Neural progenitor cell (in vitro differentiated cells): ENCODE measurements around the gene HNRNPAB. TPM values are rescaled to one million over a fixed set of nuclear protein-coding genes. Genes with fewer than 3 reads are reported as not detected.
"Not testable (repeated sequence)": the region's sequence is repeated elsewhere in the genome, so short reads cannot be mapped to it uniquely, and the experiment has no call there.

Source experiments
- DNase-seq: peaks from one replicate; pipeline ENCODE4 v3.0.0-alpha.2; 2016; ENCODE audit warnings: low spot score
- H2AFZ ChIP-seq: fragments of 200-600 bp; sonication (generic); replicated peaks from 2 replicates; pipeline ENCODE4 v1.6.1; 2016; ENCODE audit warnings: antibody characterized with exemption
- H3F3A ChIP-seq: fragments of 200-600 bp; sonication (generic); 2 replicates; pipeline ENCODE4 v1.6.1; 2016; ENCODE audit warnings: antibody characterized with exemption, low read depth
- H3K27ac ChIP-seq: fragments of 200-600 bp; sonication (generic); 2 replicates; pipeline ENCODE4 v1.5.1; 2016; ENCODE audit warnings: mild to moderate bottlenecking
- H3K27me3 ChIP-seq: fragments of 200-600 bp; sonication (generic); 2 replicates; pipeline ENCODE4 v1.6.1; 2016; ENCODE audit warnings: mild to moderate bottlenecking, moderate library complexity
- H3K36me3 ChIP-seq: fragments of 200-600 bp; sonication (generic); 2 replicates; pipeline ENCODE4 v1.5.1; 2016
- H3K4me1 ChIP-seq: fragments of 200-600 bp; sonication (generic); 2 replicates; pipeline ENCODE4 v1.6.1; 2016; ENCODE audit warnings: mixed run types
- H3K4me2 ChIP-seq: fragments of 200-600 bp; sonication (generic); 2 replicates; pipeline ENCODE4 v1.6.1; 2016
- H3K4me3 ChIP-seq: fragments of 200-600 bp; sonication (generic); 2 replicates; pipeline ENCODE4 v1.5.1; 2016
- H3K79me2 ChIP-seq: fragments of 200-600 bp; sonication (generic); 2 replicates; pipeline ENCODE4 v1.6.1; 2016; ENCODE audit warnings: low read depth
- H3K9ac ChIP-seq: fragments of 200-600 bp; sonication (generic); 2 replicates; pipeline ENCODE4 v1.6.1; 2016
- H3K9me3 ChIP-seq: fragments of 200-600 bp; sonication (generic); 2 replicates; pipeline ENCODE4 v1.5.1; 2016; ENCODE audit warnings: low read depth
- H4K20me1 ChIP-seq: fragments of 200-600 bp; sonication (generic); 2 replicates; pipeline ENCODE4 v1.6.1; 2016; ENCODE audit warnings: low read depth
- H3K27ac Mint-ChIP-seq: 3 replicates; pipeline ENCODE4 v1.8.0; 2021; ENCODE audit warnings: mixed read lengths
- H3K27me3 Mint-ChIP-seq: 2 replicates; pipeline ENCODE4 v1.8.0; 2022; ENCODE audit warnings: low read depth, mild to moderate bottlenecking, inconsistent platforms, moderate library complexity, mixed read lengths; ENCODE audit not compliant: insufficient read depth
- H3K36me3 Mint-ChIP-seq: 3 replicates; pipeline ENCODE4 v1.8.0; 2021; ENCODE audit warnings: mixed read lengths
- H3K4me1 Mint-ChIP-seq: 3 replicates; pipeline ENCODE4 v1.8.0; 2021; ENCODE audit warnings: mixed read lengths
- H3K4me3 Mint-ChIP-seq: 3 replicates; pipeline ENCODE4 v1.8.0; 2021; ENCODE audit warnings: mild to moderate bottlenecking, moderate library complexity, mixed read lengths
- H3K9me3 Mint-ChIP-seq: 3 replicates; pipeline ENCODE4 v1.8.0; 2020; ENCODE audit warnings: mixed read lengths
- CTCF ChIP-seq: fragments of 200-600 bp; sonication (generic); IDR thresholded peaks from 2 replicates; pipeline ENCODE4 v1.5.1; 2017; ENCODE audit warnings: antibody characterized with exemption, mild to moderate bottlenecking
- EZH2 ChIP-seq: fragments of 200-600 bp; sonication (generic); IDR thresholded peaks from 2 replicates; pipeline ENCODE4 v1.6.1; 2017; ENCODE audit warnings: antibody characterized with exemption, mild to moderate bottlenecking, moderate library complexity
- EZH2phosphoT487 ChIP-seq: fragments of 200-600 bp; sonication (generic); IDR thresholded peaks from 2 replicates; pipeline ENCODE4 v1.6.1; 2017; ENCODE audit warnings: antibody characterized with exemption
- total RNA-seq: library from RNA; depleted of rRNA; stranded (reverse); fragments of >200 nt; gene quantifications from 2 replicates; pipeline ENCODE4 v1.2.3, GENCODE V29; 2015; ENCODE audit warnings: low replicate concordance

Gene HNRNPAB
- total RNA-seq, 1 donor from 2014 or later, result 195 TPM

- Histone ChIP-seq H3K79me2 (no peaks in the 10 kb centered on the region), H4K20me1 (no peaks in the 10 kb centered on the region), H3K4me2 (no peak overlapping the region), H3F3A (no peaks in the 10 kb centered on the region), H3K4me1 (peaks cover 10% of the 10 kb centered on the region), H3K9ac (no peak overlapping the region), H3K27ac (no peak overlapping the region), H2AFZ (no peak overlapping the region), H3K27me3 (no peaks in the 10 kb centered on the region), H3K36me3 (no peaks in the 10 kb centered on the region), H3K9me3 (no peaks in the 10 kb centered on the region), H3K4me3 (no peak overlapping the region)
- no peak for DNase-seq
- TF ChIP-seq EZH2 (no peak), CTCF (no peak), EZH2phosphoT487 (no peak)
- Mint-ChIP-seq H3K27me3 (no peaks in the 10 kb centered on the region), H3K27ac (no peak overlapping the region), H3K4me1 (peaks cover 15% of the 10 kb centered on the region), H3K9me3 (no peaks in the 10 kb centered on the region), H3K36me3 (no peaks in the 10 kb centered on the region), H3K4me3 (no peak overlapping the region)
Observed at GRCh38 chr5:178252258-178252657, 47.9 kb downstream of the HNRNPAB start.

GRCh38 chr5:178253632-178254031 is 49.3 kb downstream of the HNRNPAB start:
- not testable (repeated sequence) for H4K20me1 ChIP-seq, H3K9me3 Mint-ChIP-seq, H3F3A ChIP-seq, H3K79me2 ChIP-seq, DNase-seq, H3K9me3 ChIP-seq, H2AFZ ChIP-seq, H3K27ac Mint-ChIP-seq, H3K36me3 Mint-ChIP-seq, H3K9ac ChIP-seq, H3K36me3 ChIP-seq, H3K4me3 ChIP-seq, H3K27ac ChIP-seq, H3K4me1 ChIP-seq, H3K27me3 ChIP-seq, H3K4me3 Mint-ChIP-seq, H3K4me2 ChIP-seq, H3K27me3 Mint-ChIP-seq
- peaks cover 15% of the 10 kb centered on the region for H3K4me1 Mint-ChIP-seq

- H3K27ac Mint-ChIP-seq, result no peak overlapping the region
Observed at GRCh38 chr5:178256746-178257145, 52.4 kb downstream of the HNRNPAB start.

GRCh38 chr5:178257650-178258049 is 53.3 kb downstream of the HNRNPAB start:
- H3K9me3 Mint-ChIP-seq, result no peaks in the 10 kb centered on the region
- no peak for TF ChIP-seq EZH2
- TF ChIP-seq EZH2phosphoT487, result no peak
- TF ChIP-seq CTCF, result no peak

More at GRCh38 chr5:178256746-178257145, 52.4 kb downstream of the HNRNPAB start:
- no peaks in the 10 kb centered on the region for H3K27me3 ChIP-seq
- H2AFZ ChIP-seq, result no peak overlapping the region
- peaks cover 10% of the 10 kb centered on the region for H3K4me1 ChIP-seq
- Mint-ChIP-seq H3K4me3 (no peak overlapping the region), H3K27me3 (peaks cover 5% of the 10 kb centered on the region), H3K9me3 (no peaks in the 10 kb centered on the region), H3K4me1 (peaks cover 11% of the 10 kb centered on the region), H3K36me3 (no peaks in the 10 kb centered on the region)
- H3K36me3 ChIP-seq, result no peaks in the 10 kb centered on the region
- TF ChIP-seq CTCF, result no peak
- no peak for TF ChIP-seq EZH2
- TF ChIP-seq EZH2phosphoT487, result no peak
- H3K4me2 ChIP-seq, result no peak overlapping the region
- H4K20me1 ChIP-seq, result no peaks in the 10 kb centered on the region
- no peaks in the 10 kb centered on the region for H3K9me3 ChIP-seq
- no peaks in the 10 kb centered on the region for H3F3A ChIP-seq
- H3K9ac ChIP-seq, result no peak overlapping the region
- no peak overlapping the region for H3K4me3 ChIP-seq
- DNase-seq, result no peak
- no peaks in the 10 kb centered on the region for H3K79me2 ChIP-seq
- H3K27ac ChIP-seq, result no peak overlapping the region

More at GRCh38 chr5:178257650-178258049, 53.3 kb downstream of the HNRNPAB start:
- Histone ChIP-seq H3K9me3 (no peaks in the 10 kb centered on the region), H3F3A (no peaks in the 10 kb centered on the region), H4K20me1 (no peaks in the 10 kb centered on the region), H3K36me3 (no peaks in the 10 kb centered on the region), H3K9ac (no peak overlapping the region), H3K27ac (no peak overlapping the region), H2AFZ (no peak overlapping the region), H3K4me1 (peaks cover 10% of the 10 kb centered on the region), H3K4me3 (no peak overlapping the region), H3K79me2 (no peaks in the 10 kb centered on the region), H3K27me3 (no peaks in the 10 kb centered on the region), H3K4me2 (no peak overlapping the region)
- Mint-ChIP-seq H3K36me3 (no peaks in the 10 kb centered on the region), H3K27ac (no peak overlapping the region), H3K27me3 (peaks cover 9% of the 10 kb centered on the region), H3K4me1 (peaks cover 11% of the 10 kb centered on the region), H3K4me3 (no peak overlapping the region)
- no peak for DNase-seq
